Measurements from ENCODE around the gene FREM1. TPM values are rescaled to one million over a fixed set of nuclear protein-coding genes. Genes with fewer than 3 reads are reported as not detected.

Gene FREM1
- total and polyA plus RNA-seq, 10 of the 15 experiments (the other 5 are each of a cell fraction or from before 2014, with no cell fraction given), result 0.01 to 0.16 (median 0.08) TPM; not detected in 7

DNA sequence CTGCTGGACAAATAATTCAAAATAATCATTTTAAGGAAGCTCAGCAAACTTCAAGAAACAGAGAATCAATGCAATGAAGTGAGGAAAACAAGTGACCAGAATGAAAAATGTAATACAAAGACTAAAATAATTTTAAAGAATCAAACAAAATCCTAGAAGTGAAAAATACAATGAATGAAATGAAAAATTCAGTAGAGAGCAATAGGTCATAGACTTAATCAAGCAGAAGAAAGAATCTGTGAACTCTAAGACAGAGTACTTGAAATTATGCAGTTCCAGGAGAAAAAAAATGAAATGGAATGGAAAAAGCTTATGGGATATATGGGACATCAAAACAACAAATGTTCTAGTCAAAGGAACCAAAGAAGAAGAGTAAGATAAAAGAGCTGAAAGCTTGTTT, 205.1 kb downstream of the FREM1 start:
- Histone ChIP-seq H2AFZ (ENCODE audit: control insufficient read depth, low read depth, low read length) (no peak overlapping the region), H3K9me3 (replicated peaks; ENCODE audit: control insufficient read depth, insufficient read depth, low read length) (peaks cover 5% of the 10 kb centered on the region), H3K4me2 (ENCODE audit: control insufficient read depth, insufficient read depth) (no peak overlapping the region), H4K20me1 (ENCODE audit: control insufficient read depth, insufficient read depth) (no peaks in the 10 kb centered on the region), H3K4me3 (no peak overlapping the region), H3K27ac (ENCODE audit: control insufficient read depth, insufficient read depth) (no peak overlapping the region), H3K27me3 (replicated peaks in 1 of 2; ENCODE audit: control insufficient read depth in 2 of 2, insufficient read depth in 2 of 2, low read length in 1 of 2) (peaks cover 0 to 2% of the 10 kb centered on the region in 2 experiments; a peak in 2 of 4 replicates), H3K4me1 (ENCODE audit: control insufficient read depth, insufficient read depth, low read length) (no peaks in the 10 kb centered on the region), H3K36me3 (ENCODE audit: control insufficient read depth in 2 of 2, insufficient read depth in 2 of 2, low read length in 1 of 2) (no peaks in the 10 kb centered on the region), H3K9ac (ENCODE audit: control insufficient read depth, insufficient read depth, low read length) (no peak overlapping the region), H3K79me2 (ENCODE audit: control insufficient read depth, insufficient read depth, low read length) (no peaks in the 10 kb centered on the region)
- TF ChIP-seq SIX5 (IDR thresholded peaks at IDR 0.05; ENCODE audit: low read depth, low read length, severe bottlenecking), result no peak
- TF ChIP-seq EGR1 (IDR thresholded peaks at IDR 0.05; ENCODE audit: borderline replicate concordance in 1 of 2, low read depth in 2 of 2, low read length in 2 of 2), result no peak
- no peak for TF ChIP-seq RAD51 (IDR thresholded peaks at IDR 0.05)
- TF ChIP-seq NR2F1 (conservative IDR thresholded peaks at IDR 0.05), result no peak
- TF ChIP-seq ZNF207 (IDR thresholded peaks at IDR 0.05; ENCODE audit: borderline replicate concordance), result no peak
- no peak for TF ChIP-seq MEF2B (IDR thresholded peaks at IDR 0.05; ENCODE audit: partially characterized antibody, poor library complexity, severe bottlenecking)
- TF ChIP-seq RFX5 (IDR thresholded peaks at IDR 0.05; ENCODE audit: low read depth, low read length), result no peak
- no peak for TF ChIP-seq POLR2AphosphoS2 (IDR thresholded peaks at IDR 0.05; ENCODE audit: low read depth, low read length)
- TF ChIP-seq ATF7 (IDR thresholded peaks at IDR 0.05; ENCODE audit: low read depth), result no peak
- no peak for TF ChIP-seq GATAD2B (conservative IDR thresholded peaks at IDR 0.05; ENCODE audit: low read depth)
- ChIA-PET RAD21 (ENCODE audit: unreplicated experiment) (no interaction called here), CTCF (interaction anchor here (0.7 to 1.0 kb wide), 3 partner anchors 52 to 507 kb away, joined by 3 read pairs; no protein-coding TSS in a partner anchor), POLR2A (no interaction called here), SMC1A (ENCODE audit: uncharacterized antibody, unreplicated experiment) (interaction anchor here (1.2 to 2.1 kb wide), 2 partner anchors 10 to 12 kb away, joined by 5 to 7 read pairs; partner anchors contain the start of gene ZDHHC21)
- no peak for FAIRE-seq
- in situ Hi-C loops (cut with MboI) (no loop called here), intact Hi-C loops (cut with micrococcal nuclease; ENCODE audit: unreplicated experiment) (no loop called here)
- no peak for ATAC-seq
- no peak for DNase-seq (ENCODE audit: low read depth, low spot score)
- no TSS peak for BruUV-seq (replicated peaks)
